K562 (cell line): ENCODE results near the gene HSPB2.
"Not testable (repeated sequence)": the region's sequence is repeated elsewhere in the genome, so short reads cannot be mapped to it uniquely, and the experiment has no call there.

Source experiments
- EP300 ChIP-seq: IDR thresholded peaks from 2 replicates; pipeline ENCODE4 v1.6.1; 2012; ENCODE audit warnings: low read length, improper control_type of control experiment
- EZH2 ChIP-seq: IDR thresholded peaks from 2 replicates; pipeline ENCODE4 v1.6.1; 2012; ENCODE audit warnings: low read depth, mild to moderate bottlenecking, inconsistent platforms, low read length, borderline replicate concordance
- KAT8 ChIP-seq: fragments of 450-650 bp; IDR thresholded peaks from 2 replicates; pipeline ENCODE4 v1.6.1; 2016; ENCODE audit warnings: low read depth, mild to moderate bottlenecking
- MXI1 ChIP-seq: IDR thresholded peaks from 2 replicates; pipeline ENCODE4 v1.6.1; 2011; ENCODE audit warnings: low read depth, mild to moderate bottlenecking, improper control_type of control experiment, low read length
- MYNN ChIP-seq, 2 experiments: sonication (generic); formaldehyde crosslinking in 1 of 2; IDR thresholded peaks; 2 replicates each; pipeline versions ENCODE4 v1.5.0 to v1.6.1; 2016 to 2020; ENCODE audit warnings: antibody characterized with exemption in 1 of 2, missing genetic modification reagents in 1 of 2
- NFXL1 ChIP-seq: fragments of 450-650 bp; formaldehyde crosslinking; IDR thresholded peaks from 2 replicates; pipeline ENCODE4 v1.4.0; 2021; ENCODE audit warnings: mild to moderate bottlenecking
- SAFB2 ChIP-seq: fragments of 200-400 bp; formaldehyde crosslinking; IDR thresholded peaks from 2 replicates; pipeline ENCODE4 v1.6.1; 2018; ENCODE audit warnings: borderline replicate concordance, low read length, low read depth, moderate library complexity; ENCODE audit not compliant: severe bottlenecking
- ZNF143 ChIP-seq: sonication (generic); formaldehyde crosslinking; IDR thresholded peaks from 2 replicates; pipeline ENCODE4 v1.9.0; 2022; ENCODE audit warnings: mild to moderate bottlenecking, missing genetic modification reagents
- TF ChIP-seq, protein P1 (sequence below), 3 experiments: IDR thresholded peaks in 2 of 3; conservative IDR thresholded peaks in 1 of 3; 2 replicates each; pipeline ENCODE4 v1.5.1; 2011 to 2012; ENCODE audit warnings: low read length in 3 of 3, mild to moderate bottlenecking in 3 of 3, control low read depth in 2 of 3, improper control_type of control experiment in 1 of 3, inconsistent platforms in 1 of 3, low read depth in 1 of 3, mixed read lengths in 1 of 3, moderate library complexity in 1 of 3; ENCODE audit not compliant: insufficient read depth in 2 of 3
- TF ChIP-seq, protein P2 (sequence below): sonication (generic); formaldehyde crosslinking; IDR thresholded peaks from 2 replicates; pipeline ENCODE4 v1.5.0; 2020; ENCODE audit warnings: missing genetic modification reagents

DNA sequence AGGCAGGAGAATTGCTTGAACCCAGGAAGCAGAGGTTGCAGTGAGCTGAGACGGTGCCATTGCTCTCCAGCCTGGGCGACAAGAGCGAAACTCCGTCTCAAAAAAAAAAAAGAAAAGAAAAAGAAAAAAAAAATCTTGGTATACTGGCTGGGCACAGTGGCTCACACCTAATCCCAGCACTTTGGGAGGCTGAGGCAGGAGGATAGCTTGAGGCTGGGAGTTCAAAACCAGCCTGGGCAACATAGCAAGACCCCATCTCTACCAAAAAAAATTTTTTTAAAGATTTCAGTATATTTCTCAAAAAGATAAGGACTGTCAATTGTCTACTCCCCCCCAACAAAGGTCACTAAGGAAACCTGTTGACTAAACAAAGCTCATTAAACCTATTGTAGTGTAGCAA is 27.5 kb upstream of the HSPB2 start:
- not testable (repeated sequence) for TF ChIP-seq KAT8; EZH2; MXI1; MYNN (IDR thresholded peaks at IDR 0.05); MYNN (CRISPR knock-in tag; IDR thresholded peaks at IDR 0.05); EP300; ZNF143 (CRISPR knock-in tag); NFXL1 (CRISPR knock-in tag); SAFB2
- TF ChIP-seq, protein P1, sequence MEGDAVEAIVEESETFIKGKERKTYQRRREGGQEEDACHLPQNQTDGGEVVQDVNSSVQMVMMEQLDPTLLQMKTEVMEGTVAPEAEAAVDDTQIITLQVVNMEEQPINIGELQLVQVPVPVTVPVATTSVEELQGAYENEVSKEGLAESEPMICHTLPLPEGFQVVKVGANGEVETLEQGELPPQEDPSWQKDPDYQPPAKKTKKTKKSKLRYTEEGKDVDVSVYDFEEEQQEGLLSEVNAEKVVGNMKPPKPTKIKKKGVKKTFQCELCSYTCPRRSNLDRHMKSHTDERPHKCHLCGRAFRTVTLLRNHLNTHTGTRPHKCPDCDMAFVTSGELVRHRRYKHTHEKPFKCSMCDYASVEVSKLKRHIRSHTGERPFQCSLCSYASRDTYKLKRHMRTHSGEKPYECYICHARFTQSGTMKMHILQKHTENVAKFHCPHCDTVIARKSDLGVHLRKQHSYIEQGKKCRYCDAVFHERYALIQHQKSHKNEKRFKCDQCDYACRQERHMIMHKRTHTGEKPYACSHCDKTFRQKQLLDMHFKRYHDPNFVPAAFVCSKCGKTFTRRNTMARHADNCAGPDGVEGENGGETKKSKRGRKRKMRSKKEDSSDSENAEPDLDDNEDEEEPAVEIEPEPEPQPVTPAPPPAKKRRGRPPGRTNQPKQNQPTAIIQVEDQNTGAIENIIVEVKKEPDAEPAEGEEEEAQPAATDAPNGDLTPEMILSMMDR (IDR thresholded peaks at IDR 0.05 in 2 of 3, conservative IDR thresholded peaks at IDR 0.05 in 1 of 3; ENCODE audit: insufficient read depth in 2 of 3, low read depth in 1 of 3, low read length in 3 of 3) = not testable (repeated sequence)
- TF ChIP-seq, protein P2, sequence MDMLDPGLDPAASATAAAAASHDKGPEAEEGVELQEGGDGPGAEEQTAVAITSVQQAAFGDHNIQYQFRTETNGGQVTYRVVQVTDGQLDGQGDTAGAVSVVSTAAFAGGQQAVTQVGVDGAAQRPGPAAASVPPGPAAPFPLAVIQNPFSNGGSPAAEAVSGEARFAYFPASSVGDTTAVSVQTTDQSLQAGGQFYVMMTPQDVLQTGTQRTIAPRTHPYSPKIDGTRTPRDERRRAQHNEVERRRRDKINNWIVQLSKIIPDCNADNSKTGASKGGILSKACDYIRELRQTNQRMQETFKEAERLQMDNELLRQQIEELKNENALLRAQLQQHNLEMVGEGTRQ (CRISPR knock-in tag) = not testable (repeated sequence)
